Measurements from ENCODE around the gene AHSG.

Gene AHSG

DNA sequence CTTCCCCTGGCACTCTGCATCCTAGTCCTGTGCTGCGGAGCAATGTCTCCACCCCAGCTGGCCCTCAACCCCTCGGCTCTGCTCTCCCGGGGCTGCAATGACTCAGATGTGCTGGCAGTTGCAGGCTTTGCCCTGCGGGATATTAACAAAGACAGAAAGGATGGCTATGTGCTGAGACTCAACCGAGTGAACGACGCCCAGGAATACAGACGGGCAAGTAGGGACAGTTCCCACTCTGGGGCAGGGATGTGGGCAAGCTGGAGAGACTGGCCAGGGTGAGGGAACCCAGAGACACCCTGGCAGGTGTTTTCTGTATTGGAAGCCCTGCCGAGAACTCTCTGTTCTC, 27.6 kb downstream of the AHSG start:
- Histone ChIP-seq H3K36me3 (ENCODE audit: control insufficient read depth in 1 of 2, insufficient read depth in 2 of 2, low read length in 2 of 2) (no peaks in the 10 kb centered on the region), H3K27me3 (ENCODE audit: control insufficient read depth in 1 of 2, insufficient read depth in 2 of 2, low read length in 2 of 2) (peaks cover 0 to 11% of the 10 kb centered on the region in 2 donors), H3K4me1 (ENCODE audit: control insufficient read depth in 1 of 2, insufficient read depth in 2 of 2, low read length in 2 of 2) (no peaks in the 10 kb centered on the region), H3K27ac (ENCODE audit: low read depth, low read length) (no peak overlapping the region), H3K9ac (ENCODE audit: low read depth in 1 of 2, low read length in 2 of 2) (no peak overlapping the region), H3K4me3 (ENCODE audit: low read depth in 1 of 2, low read length in 2 of 2) (no peak overlapping the region), H3K9me3 (ENCODE audit: control insufficient read depth in 1 of 2, low read length in 2 of 2) (no peaks in the 10 kb centered on the region)

DNA sequence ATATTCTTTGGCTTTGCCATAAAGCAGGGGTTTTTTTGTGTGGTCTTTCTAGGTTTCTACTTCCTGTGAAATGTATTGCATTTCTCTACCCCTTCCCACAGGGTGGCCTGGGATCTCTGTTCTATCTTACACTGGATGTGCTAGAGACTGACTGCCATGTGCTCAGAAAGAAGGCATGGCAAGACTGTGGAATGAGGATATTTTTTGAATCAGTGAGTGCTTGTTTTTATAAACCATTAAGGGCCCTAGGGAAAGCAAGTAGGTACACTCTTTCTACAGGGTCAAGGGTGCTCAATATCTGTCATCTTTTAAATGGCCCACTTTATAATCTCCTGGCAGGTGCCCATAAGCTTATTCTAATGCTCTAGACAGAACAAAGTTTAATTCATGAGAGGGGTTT, 28.1 kb downstream of the AHSG start:
- H3K4me1 ChIP-seq (ENCODE audit: control insufficient read depth in 1 of 2, insufficient read depth in 2 of 2, low read length in 2 of 2) = no peaks in the 10 kb centered on the region
- no peak overlapping the region for H3K4me3 ChIP-seq (ENCODE audit: low read depth in 1 of 2, low read length in 2 of 2)
- H3K9ac ChIP-seq (ENCODE audit: low read depth in 1 of 2, low read length in 2 of 2) = no peak overlapping the region
- H3K27me3 ChIP-seq (ENCODE audit: control insufficient read depth in 1 of 2, insufficient read depth in 2 of 2, low read length in 2 of 2) = peaks cover 0 to 11% of the 10 kb centered on the region in 2 donors
- H3K36me3 ChIP-seq (ENCODE audit: control insufficient read depth in 1 of 2, insufficient read depth in 2 of 2, low read length in 2 of 2) = no peaks in the 10 kb centered on the region
- H3K27ac ChIP-seq (ENCODE audit: low read depth, low read length) = no peak overlapping the region
- no peaks in the 10 kb centered on the region for H3K9me3 ChIP-seq (ENCODE audit: control insufficient read depth in 1 of 2, low read length in 2 of 2)

DNA sequence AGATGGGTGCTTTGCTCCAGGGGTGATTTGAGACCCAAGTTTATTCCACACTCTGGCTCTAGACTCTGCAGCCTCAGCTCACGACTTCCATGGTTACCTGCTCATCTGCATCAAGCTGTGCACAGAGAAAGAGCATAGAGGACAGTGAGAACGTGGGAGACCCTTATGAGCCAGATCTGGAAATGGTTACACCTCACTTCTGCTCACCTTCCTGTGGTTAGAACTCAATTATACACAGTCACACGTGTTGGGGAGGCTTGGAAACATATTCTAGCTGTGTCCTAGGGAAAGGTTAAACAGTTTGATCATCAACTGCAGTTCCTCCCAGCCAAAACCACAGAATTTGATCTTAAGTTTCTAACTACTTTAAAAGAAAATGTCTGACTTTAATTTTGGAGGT, 29.2 kb downstream of the AHSG start:
- H3K9ac ChIP-seq (ENCODE audit: low read depth in 1 of 2, low read length in 2 of 2) = no peak overlapping the region
- H3K9me3 ChIP-seq (ENCODE audit: control insufficient read depth in 1 of 2, low read length in 2 of 2) = no peaks in the 10 kb centered on the region
- no peak overlapping the region for H3K4me3 ChIP-seq (ENCODE audit: low read depth in 1 of 2, low read length in 2 of 2)
- peaks cover 0 to 11% of the 10 kb centered on the region in 2 donors for H3K27me3 ChIP-seq (ENCODE audit: control insufficient read depth in 1 of 2, insufficient read depth in 2 of 2, low read length in 2 of 2)
- no peak overlapping the region for H3K27ac ChIP-seq (ENCODE audit: low read depth, low read length)
- H3K4me1 ChIP-seq (ENCODE audit: control insufficient read depth in 1 of 2, insufficient read depth in 2 of 2, low read length in 2 of 2) = no peaks in the 10 kb centered on the region
- no peaks in the 10 kb centered on the region for H3K36me3 ChIP-seq (ENCODE audit: control insufficient read depth in 1 of 2, insufficient read depth in 2 of 2, low read length in 2 of 2)

DNA sequence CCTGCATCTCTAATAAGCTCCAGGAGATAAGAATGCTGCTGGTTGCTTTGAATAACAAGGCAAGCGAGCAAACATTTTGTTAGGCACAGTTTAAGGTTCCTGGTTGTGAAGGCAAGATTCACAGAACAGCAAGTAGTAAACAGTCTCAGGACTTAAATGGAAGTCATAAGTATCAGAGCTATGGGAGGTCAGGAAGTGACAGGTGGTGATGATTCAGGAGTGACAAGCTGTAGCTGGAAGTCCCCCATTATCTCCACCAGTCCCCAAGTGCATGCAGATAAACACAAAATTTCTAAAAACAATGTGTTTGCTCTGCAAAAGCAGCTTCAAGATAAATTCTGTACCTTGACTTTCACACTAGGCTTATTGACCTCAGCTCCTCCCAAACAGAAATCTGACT, 30.6 kb downstream of the AHSG start:
- H3K4me1 ChIP-seq (ENCODE audit: control insufficient read depth in 1 of 2, insufficient read depth in 2 of 2, low read length in 2 of 2) = no peaks in the 10 kb centered on the region
- H3K27ac ChIP-seq (ENCODE audit: low read depth, low read length) = no peak overlapping the region

DNA sequence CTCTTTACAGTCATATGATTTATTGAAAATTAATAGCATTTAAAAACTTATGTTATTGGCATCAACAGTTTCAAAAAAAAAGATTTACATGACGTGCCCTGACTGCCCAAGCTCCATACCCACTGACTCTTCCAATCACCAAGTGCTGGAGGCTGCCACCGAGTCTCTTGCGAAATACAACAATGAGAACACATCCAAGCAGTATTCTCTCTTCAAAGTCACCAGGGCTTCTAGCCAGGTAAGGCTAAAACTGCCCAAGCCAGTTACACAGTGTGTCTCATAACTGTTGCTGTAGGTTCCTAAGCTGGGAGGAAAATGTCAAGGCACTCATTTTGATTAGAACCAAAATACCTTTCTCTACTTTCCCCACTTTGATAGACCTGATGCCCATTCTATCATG, 31.8 kb downstream of the AHSG start:
- Histone ChIP-seq H3K9ac (ENCODE audit: low read depth in 1 of 2, low read length in 2 of 2) (no peak overlapping the region), H3K9me3 (ENCODE audit: control insufficient read depth in 1 of 2, low read length in 2 of 2) (no peaks in the 10 kb centered on the region), H3K27me3 (ENCODE audit: control insufficient read depth in 1 of 2, insufficient read depth in 2 of 2, low read length in 2 of 2) (peaks cover 0 to 11% of the 10 kb centered on the region in 2 donors), H3K4me1 (ENCODE audit: control insufficient read depth in 1 of 2, insufficient read depth in 2 of 2, low read length in 2 of 2) (no peaks in the 10 kb centered on the region), H3K36me3 (ENCODE audit: control insufficient read depth in 1 of 2, insufficient read depth in 2 of 2, low read length in 2 of 2) (no peaks in the 10 kb centered on the region), H3K27ac (ENCODE audit: low read depth, low read length) (no peak overlapping the region), H3K4me3 (ENCODE audit: low read depth in 1 of 2, low read length in 2 of 2) (no peak overlapping the region)

More for the DNA sequence above, 30.6 kb downstream of the AHSG start:
- H3K9ac ChIP-seq (ENCODE audit: low read depth in 1 of 2, low read length in 2 of 2) = no peak overlapping the region
- peaks cover 0 to 11% of the 10 kb centered on the region in 2 donors for H3K27me3 ChIP-seq (ENCODE audit: control insufficient read depth in 1 of 2, insufficient read depth in 2 of 2, low read length in 2 of 2)
- H3K36me3 ChIP-seq (ENCODE audit: control insufficient read depth in 1 of 2, insufficient read depth in 2 of 2, low read length in 2 of 2) = no peaks in the 10 kb centered on the region
- H3K4me3 ChIP-seq (ENCODE audit: low read depth in 1 of 2, low read length in 2 of 2) = no peak overlapping the region
- H3K9me3 ChIP-seq (ENCODE audit: control insufficient read depth in 1 of 2, low read length in 2 of 2) = no peaks in the 10 kb centered on the region

DNA sequence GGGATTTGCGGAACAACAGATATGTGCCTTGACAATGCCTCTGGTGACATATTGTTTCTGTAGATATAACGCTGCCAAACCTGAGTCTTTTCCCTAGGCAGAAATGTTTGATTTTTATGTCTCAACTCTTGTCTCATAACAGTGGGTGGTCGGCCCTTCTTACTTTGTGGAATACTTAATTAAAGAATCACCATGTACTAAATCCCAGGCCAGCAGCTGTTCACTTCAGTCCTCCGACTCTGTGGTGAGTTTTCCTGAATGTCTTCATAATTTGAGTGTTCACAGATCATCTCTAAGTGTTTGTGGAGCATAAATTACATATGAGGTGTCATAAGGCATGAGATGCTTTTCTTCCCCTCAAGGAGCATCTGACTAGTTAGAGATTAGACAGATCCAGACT, 33.2 kb downstream of the AHSG start:
- H3K27me3 ChIP-seq (ENCODE audit: control insufficient read depth in 1 of 2, insufficient read depth in 2 of 2, low read length in 2 of 2) = peaks cover 0 to 9% of the 10 kb centered on the region in 2 donors
- no peaks in the 10 kb centered on the region for H3K9me3 ChIP-seq (ENCODE audit: control insufficient read depth in 1 of 2, low read length in 2 of 2)
- H3K4me1 ChIP-seq (ENCODE audit: control insufficient read depth in 1 of 2, insufficient read depth in 2 of 2, low read length in 2 of 2) = no peaks in the 10 kb centered on the region
- no peaks in the 10 kb centered on the region for H3K36me3 ChIP-seq (ENCODE audit: control insufficient read depth in 1 of 2, insufficient read depth in 2 of 2, low read length in 2 of 2)
- H3K4me3 ChIP-seq (ENCODE audit: low read depth in 1 of 2, low read length in 2 of 2) = no peak overlapping the region
- no peak overlapping the region for H3K9ac ChIP-seq (ENCODE audit: low read depth in 1 of 2, low read length in 2 of 2)
- no peak overlapping the region for H3K27ac ChIP-seq (ENCODE audit: low read depth, low read length)

DNA sequence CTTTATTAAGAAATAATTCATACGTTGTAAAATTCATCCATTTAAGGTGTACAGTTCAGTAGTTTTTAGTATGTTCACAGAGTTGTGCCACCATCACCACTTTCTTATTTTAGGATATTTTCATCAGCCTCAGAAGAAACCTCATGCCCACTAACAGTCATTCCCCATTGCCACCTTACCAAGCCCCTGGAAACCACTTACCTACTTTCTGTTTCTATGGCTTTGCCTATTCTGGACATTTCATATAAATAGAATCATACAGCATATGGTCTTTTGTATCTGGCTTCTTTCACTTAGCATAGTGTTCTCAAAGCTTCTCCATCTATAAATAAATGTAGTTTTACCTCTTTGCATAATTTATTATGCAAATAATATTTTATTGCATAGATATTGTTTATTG, 34.0 kb downstream of the AHSG start:
- Histone ChIP-seq H3K36me3 (ENCODE audit: control insufficient read depth in 1 of 2, insufficient read depth in 2 of 2, low read length in 2 of 2) (no peaks in the 10 kb centered on the region), H3K4me3 (ENCODE audit: low read depth in 1 of 2, low read length in 2 of 2) (no peak overlapping the region), H3K4me1 (ENCODE audit: control insufficient read depth in 1 of 2, insufficient read depth in 2 of 2, low read length in 2 of 2) (no peaks in the 10 kb centered on the region)

DNA sequence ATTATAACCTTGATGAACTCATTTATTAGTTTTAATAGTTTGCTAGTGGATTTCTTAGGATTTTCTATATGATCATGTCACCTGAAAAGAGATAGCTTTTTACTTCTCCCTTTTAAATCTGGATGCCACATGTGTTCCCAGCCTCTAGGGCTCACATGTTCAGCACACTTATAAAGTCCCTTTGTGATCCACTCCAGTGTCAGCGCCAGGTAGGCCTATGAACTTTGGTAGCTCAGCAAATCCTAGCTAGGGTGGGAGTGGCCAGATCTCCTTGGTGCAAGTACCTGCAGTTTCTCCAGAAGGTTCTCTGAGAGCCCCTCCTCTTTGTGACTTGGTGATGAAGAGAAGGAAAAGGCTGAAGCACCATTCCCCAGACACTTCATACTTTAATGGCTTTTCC, 36.0 kb downstream of the AHSG start:
- H3K9ac ChIP-seq (ENCODE audit: low read depth in 1 of 2, low read length in 2 of 2) = no peak overlapping the region
- H3K36me3 ChIP-seq (ENCODE audit: control insufficient read depth in 1 of 2, insufficient read depth in 2 of 2, low read length in 2 of 2) = no peaks in the 10 kb centered on the region

More for the DNA sequence above, 34.0 kb downstream of the AHSG start:
- H3K9me3 ChIP-seq (ENCODE audit: control insufficient read depth in 1 of 2, low read length in 2 of 2) = no peaks in the 10 kb centered on the region
- no peak overlapping the region for H3K9ac ChIP-seq (ENCODE audit: low read depth in 1 of 2, low read length in 2 of 2)
- H3K27ac ChIP-seq (ENCODE audit: low read depth, low read length) = no peak overlapping the region
- H3K27me3 ChIP-seq (ENCODE audit: control insufficient read depth in 1 of 2, insufficient read depth in 2 of 2, low read length in 2 of 2) = peaks cover 0 to 7% of the 10 kb centered on the region in 2 donors

DNA sequence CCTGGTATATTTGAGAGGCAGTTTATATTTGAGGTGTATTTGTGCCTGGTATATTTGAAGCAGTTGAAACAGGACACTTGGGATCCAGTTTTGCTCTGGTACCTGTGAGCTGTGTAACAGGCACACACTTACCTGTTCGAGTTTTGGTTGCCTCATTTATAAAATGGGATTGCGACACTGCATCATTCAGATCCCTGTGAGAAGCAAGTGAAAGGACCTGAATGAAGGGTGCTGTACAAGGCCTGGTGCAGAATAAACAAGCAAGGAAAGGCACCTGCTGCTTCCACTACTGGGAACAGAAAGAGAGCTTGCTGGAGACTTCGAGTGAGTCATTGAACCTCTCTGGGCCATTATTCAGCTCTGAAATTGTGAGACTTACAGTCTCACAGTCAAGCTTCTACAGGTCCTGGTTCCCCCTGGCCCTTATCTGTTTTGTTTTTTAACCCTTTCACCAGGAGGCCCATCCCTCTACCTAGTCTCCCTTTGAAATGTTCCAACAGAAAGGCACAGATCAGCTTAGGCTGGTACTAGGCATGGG, 38.9 kb downstream of the AHSG start:
- Histone ChIP-seq H3K4me3 (ENCODE audit: low read depth in 1 of 2, low read length in 2 of 2) (no peak overlapping the region), H3K9ac (ENCODE audit: low read depth in 1 of 2, low read length in 2 of 2) (no peak overlapping the region), H3K27ac (ENCODE audit: low read depth, low read length) (no peak overlapping the region), H3K4me1 (ENCODE audit: control insufficient read depth in 1 of 2, insufficient read depth in 2 of 2, low read length in 2 of 2) (no peaks in the 10 kb centered on the region), H3K9me3 (ENCODE audit: control insufficient read depth in 1 of 2, low read length in 2 of 2) (no peaks in the 10 kb centered on the region), H3K36me3 (ENCODE audit: control insufficient read depth in 1 of 2, insufficient read depth in 2 of 2, low read length in 2 of 2) (no peaks in the 10 kb centered on the region), H3K27me3 (ENCODE audit: control insufficient read depth in 1 of 2, insufficient read depth in 2 of 2, low read length in 2 of 2) (no peaks in the 10 kb centered on the region)

More for the DNA sequence above, 36.0 kb downstream of the AHSG start:
- no peaks in the 10 kb centered on the region for H3K4me1 ChIP-seq (ENCODE audit: control insufficient read depth in 1 of 2, insufficient read depth in 2 of 2, low read length in 2 of 2)
- H3K9me3 ChIP-seq (ENCODE audit: control insufficient read depth in 1 of 2, low read length in 2 of 2) = no peaks in the 10 kb centered on the region
- no peak overlapping the region for H3K27ac ChIP-seq (ENCODE audit: low read depth, low read length)
- H3K27me3 ChIP-seq (ENCODE audit: control insufficient read depth in 1 of 2, insufficient read depth in 2 of 2, low read length in 2 of 2) = no peaks in the 10 kb centered on the region
- no peak overlapping the region for H3K4me3 ChIP-seq (ENCODE audit: low read depth in 1 of 2, low read length in 2 of 2)

DNA sequence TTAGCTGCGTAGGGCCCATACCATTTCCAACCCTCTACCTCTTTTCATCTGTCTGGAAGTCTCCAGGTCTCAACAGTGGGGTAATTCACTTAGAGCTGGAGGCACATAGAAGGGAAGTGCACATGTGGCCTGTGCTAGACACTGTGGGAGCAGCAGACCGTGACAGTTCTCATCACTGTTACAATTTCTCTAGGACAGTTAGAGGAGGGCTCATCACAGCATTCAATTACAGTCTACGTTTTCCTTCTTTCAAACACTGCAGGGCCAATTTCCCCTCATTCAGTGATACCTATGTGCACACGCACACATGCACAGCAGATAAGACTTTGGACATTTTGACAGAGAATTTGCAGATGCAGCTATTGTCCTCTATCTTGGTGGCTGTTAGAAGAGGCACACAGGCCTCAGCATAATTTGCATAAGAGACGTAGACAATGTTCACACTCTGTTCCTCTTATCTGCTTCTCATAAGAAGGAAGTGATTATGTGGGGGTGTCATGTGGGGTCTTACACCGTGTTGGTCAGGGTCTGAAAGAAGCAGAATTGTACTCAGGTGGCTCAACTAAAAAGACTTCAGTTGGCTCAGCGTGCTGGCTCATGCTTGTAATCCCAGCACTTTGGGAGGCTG, 40.3 kb downstream of the AHSG start:
- Histone ChIP-seq H3K9ac (ENCODE audit: low read depth in 1 of 2, low read length in 2 of 2) (no peak overlapping the region), H3K4me3 (ENCODE audit: low read depth in 1 of 2, low read length in 2 of 2) (no peak overlapping the region), H3K27me3 (ENCODE audit: control insufficient read depth in 1 of 2, insufficient read depth in 2 of 2, low read length in 2 of 2) (no peaks in the 10 kb centered on the region), H3K4me1 (ENCODE audit: control insufficient read depth in 1 of 2, insufficient read depth in 2 of 2, low read length in 2 of 2) (no peaks in the 10 kb centered on the region), H3K9me3 (ENCODE audit: control insufficient read depth in 1 of 2, low read length in 2 of 2) (no peaks in the 10 kb centered on the region), H3K36me3 (ENCODE audit: control insufficient read depth in 1 of 2, insufficient read depth in 2 of 2, low read length in 2 of 2) (no peaks in the 10 kb centered on the region), H3K27ac (ENCODE audit: low read depth, low read length) (no peak overlapping the region)

Data from duodenal mucosa (tissue), 2 donors.